Activated T-cell treated with anti-CD3 and anti-CD28 coated beads for 48 hours (primary cell): ENCODE data around the gene SELE.
"Not testable (repeated sequence)": the region's sequence is repeated elsewhere in the genome, so short reads cannot be mapped to it uniquely, and the experiment has no call there.

ENCODE experiments used
- DNase-seq: peaks from one replicate; pipeline ENCODE4 v3.0.0-alpha.2; 2020; ENCODE audit warnings: low read depth

The SELE gene

GRCh38 chr1:169723763-169724162, 10.1 kb downstream of the SELE start:
- no peak for DNase-seq

GRCh38 chr1:169722779-169723178, 11.1 kb downstream of the SELE start:
- no peak for DNase-seq

GRCh38 chr1:169715100-169715499, 18.8 kb downstream of the SELE start:
- DNase-seq: not testable (repeated sequence)

- DNase-seq: not testable (repeated sequence)
These were observed 20.8 kb downstream of the SELE start for GRCh38 chr1:169713090-169713489.

GRCh38 chr1:169712309-169712631, 21.6 kb downstream of the SELE start:
- DNase-seq: no peak

GRCh38 chr1:169711469-169712308, 22.2 kb downstream of the SELE start, which contains the start of gene SELL:
Gene SELL, minus strand, starts transcription at chr1:169711620. Its CDS starts 122 bp downstream, at chr1:169711498.
- peak; percentile 53 for DNase-seq

GRCh38 chr1:169708647-169709046, 25.2 kb downstream of the SELE start:
- DNase-seq: no peak

- DNase-seq: no peak
These were observed 25.8 kb downstream of the SELE start for GRCh38 chr1:169707912-169708604.

- no peak for DNase-seq
These were observed 29.1 kb downstream of the SELE start for GRCh38 chr1:169704797-169705196.

GRCh38 chr1:169701261-169702005, 32.4 kb downstream of the SELE start:
- DNase-seq: no peak

GRCh38 chr1:169699707-169700106, 34.2 kb downstream of the SELE start:
- DNase-seq: no peak

GRCh38 chr1:169698976-169699375, 34.9 kb downstream of the SELE start:
- DNase-seq: no peak

GRCh38 chr1:169697755-169698154, 36.1 kb downstream of the SELE start:
- DNase-seq: no peak

- DNase-seq: no peak
These were observed 37.4 kb downstream of the SELE start for GRCh38 chr1:169696273-169697100.

- no peak for DNase-seq
These were observed 39.4 kb downstream of the SELE start for GRCh38 chr1:169694304-169695075.

- no peak for DNase-seq
These were observed 41.0 kb downstream of the SELE start for GRCh38 chr1:169692756-169693460.

- DNase-seq: no peak
These were observed 43.4 kb downstream of the SELE start for GRCh38 chr1:169690489-169690888.

GRCh38 chr1:169689395-169689794, 44.5 kb downstream of the SELE start:
- DNase-seq: no peak

- DNase-seq: not testable (repeated sequence)
These were observed 45.5 kb downstream of the SELE start for GRCh38 chr1:169688377-169688776.

GRCh38 chr1:169683661-169684060, 50.2 kb downstream of the SELE start:
- DNase-seq: no peak
